ENCODE measurements around the gene DHCR7.

GRCh38 chr11:71482216-71482615 lies 34.0 kb upstream of the DHCR7 start:
- no peak for TF ChIP-seq CTCF (IDR thresholded peaks at IDR 0.05; ENCODE audit: poor library complexity)
- no peak for TF ChIP-seq EZH2 (IDR thresholded peaks at IDR 0.05; ENCODE audit: borderline replicate concordance)
- TF ChIP-seq EZH2phosphoT487 (IDR thresholded peaks at IDR 0.05; ENCODE audit: low read depth, severe bottlenecking, unreplicated experiment) = no peak

Measured in hepatocyte (in vitro differentiated cells).